H1 (cell line): Measurements from ENCODE around the gene DEFB126. TPM values are rescaled to one million over a fixed set of nuclear protein-coding genes. Genes with fewer than 3 reads are reported as not detected.

Experiments used
- CTCF ChIA-PET: fragments of 300-600 bp; sonication (Branson Sonifier 250); formaldehyde crosslinking; loops from one replicate; lab custom pipeline; 2021; ENCODE audit not compliant: partially characterized antibody; lab: Charles Lee
- POLR2A ChIA-PET: fragments of 300-600 bp; sonication (Branson Sonifier 250); formaldehyde crosslinking; loops from one replicate; lab custom pipeline; 2021; ENCODE audit warnings: inconsistent platforms; ENCODE audit not compliant: partially characterized antibody; lab: Charles Lee
- DNase-seq, 2 experiments: peaks; one replicate each; pipeline versions ENCODE4 v3.0.0 to v3.0.0-alpha.2; 2010 to 2022; ENCODE audit warnings: low spot score in 2 of 2, low read depth in 1 of 2, mixed read lengths in 1 of 2
- FAIRE-seq: peaks from 2 replicates; lab custom pipeline; 2011; peaks lifted over from hg19 to GRCh38; lab: Jason Lieb, UNC
- H2AFZ ChIP-seq: 2 replicates; pipeline ENCODE4 v1.8.1; 2012; ENCODE audit warnings: low read length, inconsistent platforms
- H2AK5ac ChIP-seq: 2 replicates; pipeline ENCODE4 v1.6.1; 2013; ENCODE audit warnings: low read depth, low read length
- H2BK120ac ChIP-seq: replicated peaks from 2 replicates; pipeline ENCODE3; 2013; ENCODE audit warnings: low read depth, low read length, inconsistent platforms
- H2BK12ac ChIP-seq: 2 replicates; pipeline ENCODE4 v1.6.1; 2013; ENCODE audit warnings: low read depth, low read length
- H2BK15ac ChIP-seq: 2 replicates; pipeline ENCODE4 v1.6.1; 2013; ENCODE audit warnings: low read length
- H2BK20ac ChIP-seq: 2 replicates; pipeline ENCODE4 v1.6.1; 2013; ENCODE audit warnings: low read length
- H2BK5ac ChIP-seq: 2 replicates; pipeline ENCODE4 v1.6.1; 2013; ENCODE audit warnings: low read depth, low read length
- H3K14ac ChIP-seq: 2 replicates; pipeline ENCODE4 v1.6.1; 2013; ENCODE audit warnings: inconsistent platforms; ENCODE audit not compliant: insufficient read length
- H3K18ac ChIP-seq: 2 replicates; pipeline ENCODE4 v1.6.1; 2013; ENCODE audit warnings: low read length; ENCODE audit errors: extremely low read depth
- H3K23ac ChIP-seq: 2 replicates; pipeline ENCODE4 v1.6.1; 2013; ENCODE audit warnings: inconsistent platforms; ENCODE audit not compliant: insufficient read length
- H3K23me2 ChIP-seq: 2 replicates; pipeline ENCODE4 v1.6.1; 2013; ENCODE audit warnings: low read depth, low read length
- H3K27ac ChIP-seq: 2 replicates; pipeline ENCODE4 v1.6.1; 2011; ENCODE audit warnings: low read depth, low read length, inconsistent platforms
- H3K27me3 ChIP-seq, 4 experiments: replicated peaks in 1 of 4; 1 replicate in 1 of 4; 2 replicates in 3 of 4; pipeline versions ENCODE4 v1.6.1 to v1.8.1; 2011 to 2013; ENCODE audit warnings: low read length in 3 of 4, mild to moderate bottlenecking in 3 of 4, inconsistent platforms in 2 of 4, mixed read lengths in 2 of 4, moderate library complexity in 1 of 4; ENCODE audit not compliant: control insufficient read depth in 3 of 4, insufficient read depth in 3 of 4; ENCODE audit errors: extremely low read depth in 1 of 4
- H3K36me3 ChIP-seq, 4 experiments: 2 replicates each; pipeline versions ENCODE4 v1.6.1 to v1.8.1; 2011 to 2013; ENCODE audit warnings: mild to moderate bottlenecking in 4 of 4, low read length in 3 of 4, moderate library complexity in 2 of 4, control low read depth in 1 of 4, inconsistent platforms in 1 of 4; ENCODE audit not compliant: insufficient read depth in 4 of 4, control insufficient read depth in 2 of 4
- H3K4ac ChIP-seq: replicated peaks from 2 replicates; pipeline ENCODE3; 2013; ENCODE audit warnings: low read length, low read depth, mixed read lengths, inconsistent platforms; ENCODE audit not compliant: insufficient read length
- H3K4me1 ChIP-seq, 4 experiments: replicated peaks in 1 of 4; 1 replicate in 1 of 4; 2 replicates in 3 of 4; pipeline versions ENCODE4 v1.6.1 to v1.8.1; 2011 to 2013; ENCODE audit warnings: low read length in 3 of 4, inconsistent platforms in 2 of 4, mixed read lengths in 1 of 4; ENCODE audit not compliant: insufficient read depth in 4 of 4, control insufficient read depth in 3 of 4
- H3K4me2 ChIP-seq, 2 experiments: 2 replicates each; pipeline versions ENCODE4 v1.6.1 to v1.8.1; 2011 to 2013; ENCODE audit warnings: low read depth in 2 of 2, low read length in 2 of 2, control low read depth in 1 of 2, inconsistent platforms in 1 of 2, mild to moderate bottlenecking in 1 of 2; ENCODE audit not compliant: insufficient read depth in 1 of 2
- H3K4me3 ChIP-seq, 4 experiments: fragments of 200-600, 300-600 bp in 1 of 4; sonication (generic), shearing (Covaris generic), sonication (Bioruptor Twin) in 1 of 4; 2 replicates each; pipeline versions ENCODE4 v1.5.1 to v1.8.1; 2011 to 2016; ENCODE audit warnings: low read length in 4 of 4, low read depth in 3 of 4, control low read depth in 2 of 4, inconsistent platforms in 2 of 4, mild to moderate bottlenecking in 2 of 4, mixed read lengths in 1 of 4, moderate library complexity in 1 of 4; ENCODE audit not compliant: insufficient read depth in 2 of 4; ENCODE audit errors: extremely low read depth in 1 of 4
- H3K56ac ChIP-seq: replicated peaks from 2 replicates; pipeline ENCODE3; 2013; ENCODE audit warnings: low read depth, mild to moderate bottlenecking, mixed read lengths, low read length, inconsistent platforms; ENCODE audit not compliant: insufficient read length
- H3K79me1 ChIP-seq: 2 replicates; pipeline ENCODE4 v1.6.1; 2013; ENCODE audit warnings: low read depth, low read length, control low read depth
- H3K79me2 ChIP-seq, 2 experiments: 2 replicates each; pipeline versions ENCODE4 v1.6.1 to v1.8.1; 2012 to 2013; ENCODE audit warnings: low read length in 2 of 2, mild to moderate bottlenecking in 2 of 2, inconsistent platforms in 1 of 2; ENCODE audit not compliant: insufficient read depth in 2 of 2, control insufficient read depth in 1 of 2
- H3K9ac ChIP-seq, 4 experiments: replicated peaks in 1 of 4; 1 replicate in 1 of 4; 2 replicates in 3 of 4; pipeline versions ENCODE4 v1.6.1 to v1.8.1; 2011 to 2013; ENCODE audit warnings: low read depth in 3 of 4, low read length in 3 of 4, control low read depth in 2 of 4, mild to moderate bottlenecking in 2 of 4, moderate library complexity in 2 of 4, inconsistent platforms in 1 of 4; ENCODE audit errors: extremely low read depth in 1 of 4
- H3K9me3 ChIP-seq, 2 experiments: 2 replicates each; pipeline versions ENCODE4 v1.6.1 to v1.8.1; 2012 to 2013; ENCODE audit warnings: mild to moderate bottlenecking in 2 of 2, moderate library complexity in 2 of 2, control low read depth in 1 of 2, inconsistent platforms in 1 of 2, low read depth in 1 of 2, low read length in 1 of 2, mixed read lengths in 1 of 2; ENCODE audit not compliant: insufficient read depth in 2 of 2
- H4K20me1 ChIP-seq, 2 experiments: replicated peaks in 1 of 2; 2 replicates each; pipeline versions ENCODE3 to v1.8.1; 2011 to 2013; ENCODE audit warnings: inconsistent platforms in 2 of 2, low read length in 2 of 2, mild to moderate bottlenecking in 1 of 2; ENCODE audit not compliant: insufficient read depth in 2 of 2, control insufficient read depth in 1 of 2
- H4K5ac ChIP-seq: 2 replicates; pipeline ENCODE4 v1.6.1; 2013; ENCODE audit warnings: low read length, low read depth, mixed read lengths, inconsistent platforms; ENCODE audit not compliant: insufficient read length
- H4K8ac ChIP-seq: 2 replicates; pipeline ENCODE4 v1.8.0; 2013; ENCODE audit warnings: mild to moderate bottlenecking, moderate library complexity, low read length, inconsistent platforms; ENCODE audit not compliant: insufficient read depth; ENCODE audit errors: extremely low read depth
- H4K91ac ChIP-seq: replicated peaks from 2 replicates; pipeline ENCODE3; 2013; ENCODE audit warnings: low read length, mixed read lengths, inconsistent platforms; ENCODE audit not compliant: insufficient read length
- BRCA1 ChIP-seq: IDR thresholded peaks from 2 replicates; pipeline ENCODE4 v1.6.1; 2012; ENCODE audit warnings: low read depth, low read length, improper control_type of control experiment
- CBX5 ChIP-seq: fragments of 300-800, 300-1000 bp; sonication (generic); IDR thresholded peaks from 2 replicates; pipeline ENCODE4 v1.7.1; 2016; ENCODE audit warnings: antibody characterized with exemption, low read length, low read depth
- CHD2 ChIP-seq: IDR thresholded peaks from 2 replicates; pipeline ENCODE4 v1.6.1; 2012; ENCODE audit warnings: low read length, improper control_type of control experiment
- CREB1 ChIP-seq: IDR thresholded peaks from 2 replicates; pipeline ENCODE4 v1.6.1; 2012; ENCODE audit warnings: inconsistent platforms
- CTBP2 ChIP-seq: IDR thresholded peaks from 2 replicates; pipeline ENCODE4 v1.7.0; 2011; ENCODE audit warnings: borderline replicate concordance, mild to moderate bottlenecking, moderate library complexity, mixed read lengths, low read length; ENCODE audit not compliant: insufficient read depth, insufficient read length
- EP300 ChIP-seq, 2 experiments: IDR thresholded peaks; 1 replicate in 1 of 2; 2 replicates in 1 of 2; pipeline ENCODE4 v1.6.1; 2011 to 2012; ENCODE audit warnings: low read depth in 2 of 2, low read length in 2 of 2, mild to moderate bottlenecking in 2 of 2, borderline replicate concordance in 1 of 2, inconsistent platforms in 1 of 2, moderate library complexity in 1 of 2
- HDAC2 ChIP-seq, 2 experiments: fragments of 300-600 bp in 1 of 2; sonication (generic) in 1 of 2; IDR thresholded peaks; 2 replicates each; pipeline ENCODE4 v1.6.1; 2011 to 2012; ENCODE audit warnings: low read depth in 2 of 2, low read length in 2 of 2, mild to moderate bottlenecking in 2 of 2, moderate library complexity in 2 of 2, borderline replicate concordance in 1 of 2, inconsistent platforms in 1 of 2
- JUN ChIP-seq: IDR thresholded peaks from 2 replicates; pipeline ENCODE4 v1.6.1; 2011; ENCODE audit warnings: low read depth, mild to moderate bottlenecking, improper control_type of control experiment, low read length
- JUND ChIP-seq: IDR thresholded peaks from 2 replicates; pipeline ENCODE4 v1.6.1; 2011; ENCODE audit warnings: mild to moderate bottlenecking, improper control_type of control experiment, low read length
- NRF1 ChIP-seq: IDR thresholded peaks from 2 replicates; pipeline ENCODE4 v1.6.1; 2011; ENCODE audit warnings: mild to moderate bottlenecking, low read depth, low read length, improper control_type of control experiment
- PHF8 ChIP-seq: fragments of 200-600 bp; sonication (generic); conservative IDR thresholded peaks from 2 replicates; pipeline ENCODE4 v1.7.1; 2012; ENCODE audit warnings: low read depth, mild to moderate bottlenecking, inconsistent platforms, low read length, moderate library complexity
- RFX5 ChIP-seq: IDR thresholded peaks from 2 replicates; pipeline ENCODE4 v1.6.1; 2011; ENCODE audit warnings: low read depth, low read length, improper control_type of control experiment, borderline replicate concordance
- RXRA ChIP-seq: IDR thresholded peaks from 2 replicates; pipeline ENCODE4 v1.6.1; 2011; ENCODE audit warnings: low read depth, mild to moderate bottlenecking, low read length, moderate library complexity; ENCODE audit not compliant: insufficient read depth
- SUZ12 ChIP-seq: fragments of 200-600 bp; sonication (generic); IDR thresholded peaks from 2 replicates; pipeline ENCODE4 v1.6.1; 2012; ENCODE audit warnings: mild to moderate bottlenecking, inconsistent platforms, low read length, moderate library complexity, mixed read lengths
- TAF7 ChIP-seq: optimal IDR thresholded peaks from 2 replicates; pipeline ENCODE3; 2011; ENCODE audit warnings: low read depth, mild to moderate bottlenecking, inconsistent platforms, low read length, moderate library complexity, borderline replicate concordance
- WGBS, 2 experiments: shearing (Covaris generic) in 1 of 2; methylation state at CpG; one replicate each; pipeline versions ENCODE4 v1.1.6 to v1.1.7; 2013 to 2015; ENCODE audit warnings: low lambda C conversion rate in 2 of 2, mixed read lengths in 2 of 2, inconsistent platforms in 1 of 2, low coverage in 1 of 2, missing lambda C conversion rate in 1 of 2; ENCODE audit not compliant: insufficient replicate concordance in 2 of 2, insufficient coverage in 1 of 2, insufficient read length in 1 of 2; ENCODE audit errors: extremely low coverage in 1 of 2, missing lambda C conversion rate in 1 of 2; 5-methylcytosine and 5-hydroxymethylcytosine counted together
- polyA plus RNA-seq, 7 experiments: library from polyadenylated mRNA; depleted of rRNA in 3 of 7; stranded (reverse) in 5 of 7; unstranded in 2 of 7; fragments of >200 nt in 5 of 7; fragments of 200-250 nt in 2 of 7; gene quantifications; 1 replicate in 5 of 7; 2 replicates in 1 of 7; 4 replicates in 1 of 7; pipeline versions ENCODE4 v1.2.1 to v1.2.3, GENCODE V29; 2011 to 2013; ENCODE audit warnings: missing spikeins in 2 of 7, mixed read lengths in 2 of 7
- total RNA-seq: library from RNA; stranded (reverse); fragmentation: NEBNext Ultra II Directional; extraction: Animal tissue kit (Norgen Biotek cat#: 25700); gene quantifications from 2 replicates; pipeline ENCODE4 v1.2.1, GENCODE V29; 2021

DEFB126 gene
- total and polyA plus RNA-seq, 2 of the 8 experiments (the other 6 are each of a cell fraction or from before 2014, with no cell fraction given) = not detected

GRCh38 chr20:152131-152530, 9.7 kb downstream of the DEFB126 start:
- peaks cover 32 to 53% of the 10 kb centered on the region in 2 experiments for H3K9me3 ChIP-seq
- H3K4ac ChIP-seq = no peak overlapping the region
- ChIA-PET CTCF (no interaction called here), POLR2A (no interaction called here)
- DNase-seq = no peak
- no peak overlapping the region for H4K91ac ChIP-seq
- no peak overlapping the region for H2AK5ac ChIP-seq
- no peaks in the 10 kb centered on the region for H4K20me1 ChIP-seq
- H2BK120ac ChIP-seq = no peak overlapping the region
- H3K14ac ChIP-seq = no peak overlapping the region
- H3K56ac ChIP-seq = no peak overlapping the region
- no peak overlapping the region for H3K27ac ChIP-seq
- no peaks in the 10 kb centered on the region for H3K27me3 ChIP-seq
- H4K5ac ChIP-seq = no peak overlapping the region
- H2BK5ac ChIP-seq = no peak overlapping the region
- H2BK20ac ChIP-seq = no peak overlapping the region
- no peak overlapping the region for H3K4me3 ChIP-seq
- no peak overlapping the region for H2AFZ ChIP-seq
- no peak overlapping the region for H2BK12ac ChIP-seq
- H4K8ac ChIP-seq = no peak overlapping the region
- H3K23ac ChIP-seq = no peak overlapping the region
- H3K23me2 ChIP-seq = no peaks in the 10 kb centered on the region
- H3K18ac ChIP-seq = no peak overlapping the region
- no peak for FAIRE-seq
- H3K36me3 ChIP-seq = no peaks in the 10 kb centered on the region
- no peak overlapping the region for H3K4me2 ChIP-seq
- H3K9ac ChIP-seq = no peak overlapping the region
- H2BK15ac ChIP-seq = no peak overlapping the region
- 92% methylated on average over 1 of the region's 1 CpG; no CpG with 5 or more reads in 1 of the 2 experiments for WGBS, 2 experiments
- H3K79me2 ChIP-seq = no peaks in the 10 kb centered on the region
- no peaks in the 10 kb centered on the region for H3K79me1 ChIP-seq
- H3K4me1 ChIP-seq = no peaks in the 10 kb centered on the region
- no peak for TF ChIP-seq NRF1
- TF ChIP-seq JUND = no peak
- no peak for TF ChIP-seq EP300 (IDR thresholded peaks at IDR 0.05; ENCODE audit: borderline replicate concordance in 1 of 2, low read depth in 2 of 2, low read length in 2 of 2)
- TF ChIP-seq CBX5 = no peak
- TF ChIP-seq PHF8 = no peak
- TF ChIP-seq SUZ12 = no peak
- TF ChIP-seq BRCA1 = no peak
- no peak for TF ChIP-seq RFX5
- TF ChIP-seq RXRA = no peak
- no peak for TF ChIP-seq HDAC2 (IDR thresholded peaks at IDR 0.05; ENCODE audit: borderline replicate concordance in 1 of 2, low read depth in 2 of 2, low read length in 2 of 2)
- TF ChIP-seq CREB1 = no peak
- no peak for TF ChIP-seq TAF7
- no peak for TF ChIP-seq CHD2
- TF ChIP-seq CTBP2 = no peak
- no peak for TF ChIP-seq JUN
